Hepatocyte (in vitro differentiated cells): ENCODE data around the gene MARS2.

Experiments
- CTCF ChIP-seq: fragments of 200-600 bp; sonication (generic); IDR thresholded peaks from 2 replicates; pipeline ENCODE4 v1.5.1; 2016; ENCODE audit warnings: antibody characterized with exemption, mild to moderate bottlenecking; ENCODE audit not compliant: poor library complexity
- EZH2phosphoT487 ChIP-seq: fragments of 200-600 bp; sonication (generic); IDR thresholded peaks from one replicate; pipeline ENCODE4 v1.6.1; 2018; ENCODE audit warnings: antibody characterized with exemption, mild to moderate bottlenecking, low read depth, moderate library complexity; ENCODE audit not compliant: unreplicated experiment, severe bottlenecking

- TF ChIP-seq CTCF (no peak), EZH2phosphoT487 (no peak)
Measured at GRCh38 chr2:197675246-197675645, 29.9 kb upstream of the MARS2 start, which contains the start of gene RFTN2.
